K562 (cell line): ENCODE measurements around the gene HSF4. TPM values are rescaled to one million over a fixed set of nuclear protein-coding genes. Genes with fewer than 3 reads are reported as not detected.

ENCODE experiments used
- ATAC-seq: fragments of 200-7000 bp; cut with Tn5 transposase; 3 replicates; pipeline ENCODE4 v1.9.1; 2020; ENCODE audit warnings: moderate library complexity
- BruUV-seq: library from RNA; stranded (reverse); fragments of 400-500 nt; replicated peaks from 2 replicates; lab custom pipeline; 2021; lab: Mats Ljungman, UMichigan
- CTCF ChIA-PET: fragments of 300-600 bp; formaldehyde crosslinking; extraction: SDS; loops from one replicate; lab custom pipeline; 2021; ENCODE audit warnings: low intra/inter-chr PET ratio; lab: Yijun Ruan, JAX
- POLR2A ChIA-PET: fragments of 300-600, 350-650 bp; sonication (Branson Sonifier 250); formaldehyde crosslinking; extraction: SDS; loops from one replicate; lab custom pipeline; 2021; ENCODE audit warnings: antibody characterized with exemption, inconsistent platforms; lab: Yijun Ruan, JAX
- DNase-seq, 4 experiments: peaks; one replicate each; pipeline versions ENCODE4 v3.0.0 to v3.0.0-alpha.2; 2011 to 2018; ENCODE audit warnings: low spot score in 3 of 4, mixed read lengths in 3 of 4; ENCODE audit errors: extremely low read depth in 1 of 4
- FAIRE-seq: peaks from 2 replicates; lab custom pipeline; 2011; peaks lifted over from hg19 to GRCh38; lab: Jason Lieb, UNC
- H2AFZ ChIP-seq: 2 replicates; pipeline ENCODE4 v1.6.0; 2011; ENCODE audit warnings: low read depth, low read length, control low read depth, inconsistent platforms
- H3K27ac ChIP-seq: fragments of 200-600 bp; 3 replicates; pipeline ENCODE4 v1.8.0; 2011; ENCODE audit warnings: low read depth, mild to moderate bottlenecking, control low read depth, inconsistent platforms, low read length, moderate library complexity, mixed read lengths; ENCODE audit errors: extremely low read depth
- H3K27me3 ChIP-seq, 2 experiments: fragments of 300-600 bp in 1 of 2; 2 replicates in 1 of 2; 3 replicates in 1 of 2; pipeline versions ENCODE4 v1.6.0 to v1.8.0; 2011; ENCODE audit warnings: inconsistent platforms in 2 of 2, low read length in 2 of 2, mild to moderate bottlenecking in 1 of 2, mixed read lengths in 1 of 2, moderate library complexity in 1 of 2; ENCODE audit not compliant: control insufficient read depth in 2 of 2, insufficient read depth in 2 of 2
- H3K36me3 ChIP-seq: fragments of 300-600 bp; 3 replicates; pipeline ENCODE4 v1.8.0; 2011; ENCODE audit warnings: mild to moderate bottlenecking, low read length, inconsistent platforms; ENCODE audit not compliant: control insufficient read depth, insufficient read depth
- H3K4me1 ChIP-seq, 2 experiments: fragments of 200-600 bp in 1 of 2; replicated peaks in 1 of 2; 2 replicates in 1 of 2; 3 replicates in 1 of 2; pipeline versions ENCODE4 v1.5.1 to v1.8.0; 2011; ENCODE audit warnings: inconsistent platforms in 2 of 2, low read length in 2 of 2, mild to moderate bottlenecking in 1 of 2, mixed read lengths in 1 of 2, moderate library complexity in 1 of 2; ENCODE audit not compliant: control insufficient read depth in 2 of 2, insufficient read depth in 2 of 2
- H3K4me2 ChIP-seq: 2 replicates; pipeline ENCODE4 v1.6.1; 2011; ENCODE audit warnings: low read length, control low read depth, inconsistent platforms, mixed read lengths; ENCODE audit not compliant: insufficient read depth
- H3K4me3 ChIP-seq: fragments of 200-600 bp; sonication (generic), shearing (Covaris generic); 2 replicates; pipeline ENCODE4 v1.5.1; 2016; ENCODE audit warnings: control low read depth, inconsistent platforms
- H3K79me2 ChIP-seq: fragments of 200-600 bp; 3 replicates; pipeline ENCODE4 v1.8.0; 2011; ENCODE audit warnings: low read length, inconsistent platforms; ENCODE audit not compliant: control insufficient read depth, insufficient read depth
- H3K9ac ChIP-seq, 2 experiments: 2 replicates each; pipeline versions ENCODE4 v1.6.0 to v1.6.1; 2011; ENCODE audit warnings: low read depth in 2 of 2, low read length in 2 of 2, control low read depth in 1 of 2, inconsistent platforms in 1 of 2, mild to moderate bottlenecking in 1 of 2, mixed read lengths in 1 of 2; ENCODE audit not compliant: insufficient read depth in 1 of 2
- H3K9me1 ChIP-seq: one replicate; pipeline ENCODE4 v1.6.0; 2011; ENCODE audit warnings: inconsistent platforms, mild to moderate bottlenecking, low read length, moderate library complexity; ENCODE audit not compliant: control insufficient read depth, insufficient read depth
- H3K9me3 ChIP-seq: replicated peaks from 2 replicates; pipeline ENCODE4 v1.5.1; 2011; ENCODE audit warnings: low read depth, low read length, inconsistent platforms; ENCODE audit not compliant: control insufficient read depth, insufficient read depth
- H4K20me1 ChIP-seq: replicated peaks from 2 replicates; pipeline ENCODE4 v1.6.1; 2011; ENCODE audit warnings: low read length, inconsistent platforms, mixed read lengths; ENCODE audit not compliant: control insufficient read depth, insufficient read depth
- ETV6 ChIP-seq, 3 experiments: fragments of 150-350 bp in 1 of 3; sonication (generic) in 1 of 3; formaldehyde crosslinking in 1 of 3; IDR thresholded peaks; 2 replicates each; pipeline versions ENCODE4 v1.6.1 to v1.8.0; 2014 to 2022; ENCODE audit warnings: borderline replicate concordance in 2 of 3, low read depth in 2 of 3, antibody characterized with exemption in 1 of 3, low read length in 1 of 3, mild to moderate bottlenecking in 1 of 3, missing genetic modification reagents in 1 of 3
- FOXO4 ChIP-seq: fragments of 450-650 bp; formaldehyde crosslinking; IDR thresholded peaks from 2 replicates; pipeline ENCODE4 v1.4.0; 2020; ENCODE audit warnings: mild to moderate bottlenecking, moderate library complexity
- HMGN3 ChIP-seq: IDR thresholded peaks from 2 replicates; pipeline ENCODE4 v1.6.1; 2011; ENCODE audit warnings: borderline replicate concordance, low read depth, mild to moderate bottlenecking, mixed read lengths, low read length; ENCODE audit not compliant: insufficient read length; ENCODE audit errors: extremely low read depth
- JUND ChIP-seq, 2 experiments: IDR thresholded peaks; 2 replicates in 1 of 2; 3 replicates in 1 of 2; pipeline ENCODE4 v1.6.1; 2011; ENCODE audit warnings: borderline replicate concordance in 2 of 2, low read depth in 2 of 2, low read length in 2 of 2, improper control_type of control experiment in 1 of 2, missing biosample characterization in 1 of 2, missing genetic modification characterization in 1 of 2, missing genetic modification reagents in 1 of 2
- MAFG ChIP-seq: fragments of 450-650 bp; conservative IDR thresholded peaks from 2 replicates; pipeline ENCODE4 v1.6.1; 2016; ENCODE audit warnings: missing genetic modification characterization, missing compliant biosample characterization
- MAFK ChIP-seq: IDR thresholded peaks from 2 replicates; pipeline ENCODE4 v1.6.1; 2011; ENCODE audit warnings: low read length, improper control_type of control experiment
- NFE2 ChIP-seq: IDR thresholded peaks from 2 replicates; pipeline ENCODE4 v1.6.1; 2014; ENCODE audit warnings: antibody characterized with exemption, low read depth
- OTX1 ChIP-seq: fragments of 450-650 bp; formaldehyde crosslinking; IDR thresholded peaks from 2 replicates; pipeline ENCODE4 v1.4.0; 2022; ENCODE audit warnings: mild to moderate bottlenecking
- POLR2G ChIP-seq: fragments of 200-400 bp; formaldehyde crosslinking; IDR thresholded peaks from 2 replicates; pipeline ENCODE4 v1.6.1; 2017; ENCODE audit warnings: low read depth, mild to moderate bottlenecking, antibody characterized with exemption, low read length, moderate library complexity
- PTBP1 ChIP-seq: fragments of 200-400 bp; formaldehyde crosslinking; IDR thresholded peaks from 2 replicates; pipeline ENCODE4 v1.6.1; 2017; ENCODE audit warnings: low read depth, low read length
- YY1 ChIP-seq, 3 experiments: IDR thresholded peaks; 2 replicates each; pipeline ENCODE4 v1.6.1; 2011; ENCODE audit warnings: low read length in 2 of 3, mild to moderate bottlenecking in 2 of 3, moderate library complexity in 2 of 3, borderline replicate concordance in 1 of 3, control low read depth in 1 of 3, low read depth in 1 of 3; ENCODE audit not compliant: insufficient read depth in 3 of 3, insufficient replicate concordance in 2 of 3, control insufficient read depth in 1 of 3, insufficient read length in 1 of 3; ENCODE audit errors: extremely low read depth in 1 of 3
- ZNF121 ChIP-seq: sonication (generic); formaldehyde crosslinking; conservative IDR thresholded peaks from 2 replicates; pipeline ENCODE4 v1.8.0; 2022; ENCODE audit warnings: missing genetic modification reagents
- ZNF316 ChIP-seq: fragments of 450-650 bp; IDR thresholded peaks from 2 replicates; pipeline ENCODE4 v1.6.1; 2016
- ZNF740 ChIP-seq, 3 experiments: fragments of 200-800 bp in 1 of 3; sonication (Bioruptor generic) in 1 of 3; sonication (generic) in 1 of 3; formaldehyde crosslinking in 1 of 3; IDR thresholded peaks; 2 replicates each; pipeline versions ENCODE4 v1.6.1 to v1.8.0; 2016 to 2022; ENCODE audit warnings: mild to moderate bottlenecking in 2 of 3, missing compliant biosample characterization in 2 of 3, missing genetic modification characterization in 2 of 3, missing genetic modification reagents in 1 of 3
- WGBS: fragments of 100-300 bp; shearing (Covaris generic); methylation state at CpG from one replicate; pipeline ENCODE4 v1.1.6; 2016; ENCODE audit warnings: low coverage, mixed read lengths; ENCODE audit not compliant: insufficient coverage; ENCODE audit errors: missing lambda C conversion rate; 5-methylcytosine and 5-hydroxymethylcytosine counted together
- in situ Hi-C: fragments of 300-500 bp; cut with MboI; formaldehyde crosslinking; loops from 4 replicates; pipeline ENCODE4 v1.15.0; 2018; ENCODE audit warnings: inconsistent platforms, mixed read lengths
- intact Hi-C: fragments of 100-400 bp; cut with micrococcal nuclease; formaldehyde crosslinking; loops from 2 replicates; pipeline ENCODE4 v1.14.2; 2022
- polyA plus RNA-seq, 8 experiments: library from polyadenylated mRNA; depleted of rRNA in 4 of 8; stranded (reverse) in 5 of 8; unstranded in 3 of 8; fragments of >200 nt; fragmentation: Nextera tagmentation in 2 of 8; fragmentation: Illumina TruSeq in 1 of 8; extraction: Ambion mirVana in 2 of 8; extraction: Trizol in 1 of 8; gene quantifications; 2 replicates each; pipeline versions ENCODE4 v1.2.1 to v1.2.3, GENCODE V29; 2011 to 2014; ENCODE audit warnings: inconsistent platforms in 1 of 8, missing spikeins in 1 of 8
- total RNA-seq, 7 experiments: library from RNA; depleted of rRNA in 6 of 7; stranded (reverse); fragments of >200 nt in 6 of 7; fragmentation: Illumina TruSeq in 2 of 7; extraction: Trizol in 2 of 7; gene quantifications; 2 replicates each; pipeline versions ENCODE4 v1.2.1 to v1.2.3, GENCODE V29; 2011 to 2021; ENCODE audit warnings: low replicate concordance in 1 of 7

The HSF4 gene
- total and polyA plus RNA-seq, 9 of the 15 experiments (the other 6 are each of a cell fraction or from before 2014, with no cell fraction given): 0.50 to 35.4 (median 8.8) TPM; not detected in 1

GRCh38 chr16:67207249-67208091 lies 42.9 kb downstream of the HSF4 start:
- intact Hi-C loops (no loop called here), in situ Hi-C loops (no loop called here)
- Histone ChIP-seq H3K36me3 (peaks cover 25% of the 10 kb centered on the region; the same call in 2 of the 3 replicates), H3K27me3 (no peaks in the 10 kb centered on the region), H3K79me2 (no peaks in the 10 kb centered on the region), H2AFZ (no peak overlapping the region), H3K27ac (no peak overlapping the region), H3K9me3 (no peaks in the 10 kb centered on the region), H4K20me1 (no peaks in the 10 kb centered on the region; the same call in 1 of the 2 replicates), H3K4me3 (no peak overlapping the region), H3K4me1 (peaks cover 10 to 50% of the 10 kb centered on the region in 2 experiments; a peak in 4 of 5 replicates), H3K9me1 (peaks cover 3% of the 10 kb centered on the region), H3K4me2 (no peak overlapping the region), H3K9ac (peak overlapping the region in 1 of 2 experiments; percentile 80; a peak in 3 of 4 replicates)
- POLR2A ChIA-PET: interaction anchor here (0.6 to 3.8 kb wide), 8 partner anchors 10 to 269 kb away, joined by 3 to 21 read pairs (median 5); partner anchors contain the start of genes E2F4 and TMEM208
- ATAC-seq (peak; percentile 71), FAIRE-seq (peak; percentile 65), DNase-seq (peak in 3 of 4 experiments; percentile 45 to 57 (median 48))
- CTCF ChIA-PET: no interaction called here
- no TSS peak for BruUV-seq
- TF ChIP-seq NFE2 (peak; percentile 52; the same call in 1 of the 2 replicates), ZNF121 (CRISPR knock-in tag) (peak; percentile 93), JUND (IDR thresholded peaks at IDR 0.05; ENCODE audit: borderline replicate concordance, low read depth, low read length) (no peak), JUND (tag; IDR thresholded peaks at IDR 0.05; ENCODE audit: borderline replicate concordance, low read depth, low read length) (no peak), HMGN3 (peak; percentile 9), PTBP1 (0 out of 2 replicates have a peak, but pooled peaks have one; percentile 12), ETV6 (IDR thresholded peaks at IDR 0.05; ENCODE audit: borderline replicate concordance in 1 of 2, low read depth in 2 of 2, low read length in 1 of 2) (no peak), ETV6 (CRISPR knock-in tag; IDR thresholded peaks at IDR 0.05; ENCODE audit: borderline replicate concordance) (no peak), POLR2G (peak; percentile 68; the same call in 1 of the 2 replicates), MAFG (peak; percentile 39), ZNF740 (CRISPR knock-in tag; IDR thresholded peaks at IDR 0.05) (peak; percentile 16; the same call in 1 of the 2 replicates), ZNF740 (tag; IDR thresholded peaks at IDR 0.05) (no peak), YY1 (IDR thresholded peaks at IDR 0.05; ENCODE audit: borderline replicate concordance in 1 of 3, control insufficient read depth in 1 of 3, extremely low read depth in 1 of 3, insufficient read depth in 3 of 3, insufficient read length in 1 of 3, insufficient replicate concordance in 2 of 3, low read depth in 1 of 3, low read length in 2 of 3) (peak in 1 of 3 experiments; percentile 58), FOXO4 (no peak), MAFK (peak; percentile 12; the same call in 1 of the 2 replicates), OTX1 (CRISPR knock-in tag) (no peak), ZNF316 (peak; percentile 40; the same call in 1 of the 2 replicates)
- TF ChIP-seq, all 486 proteins: peak for 10
- 53% methylated on average over 20 of the region's 21 CpGs for WGBS
